GM19193 (cell line): ENCODE measurements around the gene PSPH.

Experiments
- POLR2A ChIP-seq: IDR thresholded peaks from 4 replicates; pipeline ENCODE4 v1.6.1; 2011; ENCODE audit not compliant: insufficient read depth, insufficient read length; ENCODE audit errors: extremely low read depth

PSPH gene

GRCh38 chr7:55964261-55965099 lies 86.8 kb downstream of the PSPH start, which contains the start of gene NIPSNAP2:
NIPSNAP2 (plus strand) TSS chr7:55964585; CDS start chr7:55964610, 25 bp downstream.
- peak; percentile 83 for TF ChIP-seq POLR2A

- TF ChIP-seq POLR2A, result no peak
Observed at GRCh38 chr7:55963584-55964168, 87.6 kb downstream of the PSPH start.

GRCh38 chr7:55962014-55962413 lies 89.2 kb downstream of the PSPH start:
- TF ChIP-seq POLR2A, result no peak
